HG03025 (cell line): ENCODE results near the gene USP17L13.
"Not testable (repeated sequence)": the region's sequence is repeated elsewhere in the genome, so short reads cannot be mapped to it uniquely, and the experiment has no call there.

Source experiments
- ATAC-seq: cut with Tn5 transposase; IDR thresholded peaks from one replicate; pipeline ENCODE4 v1.9.1; 2021; ENCODE audit warnings: mild to moderate bottlenecking, moderate library complexity; ENCODE audit not compliant: unreplicated experiment, low FRiP score

The USP17L13 gene

GRCh38 chr4:9224596-9224995 is at the start of gene USP17L13:
USP17L13 (plus strand) TSS chr4:9224896; CDS start chr4:9224896, 0 bp downstream.
- not testable (repeated sequence) for ATAC-seq

DNA sequence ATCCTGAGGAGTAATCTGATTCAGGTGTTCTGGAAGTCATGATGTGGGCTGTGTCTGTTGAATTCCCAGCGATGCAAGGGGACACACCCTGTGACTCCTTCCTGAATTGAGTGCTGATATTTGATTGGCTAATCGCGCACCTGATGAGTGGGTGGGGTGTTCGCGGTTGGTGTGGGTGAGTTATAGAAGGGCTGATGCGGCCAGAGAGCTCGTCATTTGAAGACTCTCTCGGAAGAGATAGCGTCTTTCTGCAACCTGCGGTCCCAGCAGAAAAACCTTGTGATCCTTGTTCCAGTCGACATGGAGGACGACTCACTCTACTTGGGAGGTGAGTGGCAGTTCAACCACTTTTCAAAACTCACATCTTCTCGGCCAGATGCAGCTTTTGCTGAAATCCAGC is 14.3 kb upstream of the USP17L13 start, which contains the start of gene USP17L10:
USP17L10 (plus strand) TSS at position 301 of the 400 bp plus-strand sequence; CDS start at position 301, 0 bp downstream.
- ATAC-seq: not testable (repeated sequence)

GRCh38 chr4:9214701-9215100 is 10.0 kb upstream of the USP17L13 start:
- not testable (repeated sequence) for ATAC-seq

GRCh38 chr4:9215105-9215504 is 9.6 kb upstream of the USP17L13 start, which contains the start of gene USP17L11:
USP17L11 (plus strand) TSS chr4:9215405; CDS start chr4:9215405, 0 bp downstream.
- ATAC-seq: not testable (repeated sequence)

GRCh38 chr4:9219852-9220251 is 4.8 kb upstream of the USP17L13 start, which contains the start of gene USP17L12:
USP17L12 (plus strand) TSS chr4:9220152; CDS start chr4:9220152, 0 bp downstream.
- ATAC-seq: not testable (repeated sequence)

GRCh38 chr4:9230249-9230648 is 5.6 kb downstream of the USP17L13 start:
- ATAC-seq: not testable (repeated sequence)

DNA sequence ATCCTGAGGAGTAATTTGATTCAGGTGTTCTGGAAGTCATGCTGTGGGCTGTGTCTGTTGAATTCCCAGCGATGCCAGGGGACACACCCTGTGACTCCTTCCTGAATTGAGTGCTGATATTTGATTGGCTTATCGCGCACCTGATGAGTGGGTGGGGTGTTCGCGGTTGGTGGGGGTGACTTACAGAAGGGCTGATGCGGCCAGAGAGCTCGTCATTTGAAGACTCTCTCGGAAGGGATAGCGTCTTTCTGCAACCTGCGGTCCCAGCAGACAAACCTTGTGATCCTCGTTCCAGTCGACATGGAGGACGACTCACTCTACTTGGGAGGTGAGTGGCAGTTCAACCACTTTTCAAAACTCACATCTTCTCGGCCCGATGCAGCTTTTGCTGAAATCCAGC is 9.4 kb downstream of the USP17L13 start, which contains the start of gene USP17L15:
USP17L15 (plus strand) TSS at position 301 of the 400 bp plus-strand sequence; CDS start at position 301, 0 bp downstream.
- ATAC-seq: not testable (repeated sequence)

GRCh38 chr4:9238461-9238860 is 13.8 kb downstream of the USP17L13 start:
- not testable (repeated sequence) for ATAC-seq

DNA sequence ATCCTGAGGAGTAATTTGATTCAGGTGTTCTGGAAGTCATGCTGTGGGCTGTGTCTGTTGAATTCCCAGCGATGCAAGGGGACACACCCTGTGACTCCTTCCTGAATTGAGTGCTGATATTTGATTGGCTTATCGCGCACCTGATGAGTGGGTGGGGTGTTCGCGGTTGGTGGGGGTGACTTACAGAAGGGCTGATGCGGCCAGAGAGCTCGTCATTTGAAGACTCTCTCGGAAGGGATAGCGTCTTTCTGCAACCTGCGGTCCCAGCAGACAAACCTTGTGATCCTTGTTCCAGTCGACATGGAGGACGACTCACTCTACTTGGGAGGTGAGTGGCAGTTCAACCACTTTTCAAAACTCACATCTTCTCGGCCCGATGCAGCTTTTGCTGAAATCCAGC is 18.9 kb downstream of the USP17L13 start, which contains the start of gene USP17L17:
USP17L17 (plus strand) TSS at position 301 of the 400 bp plus-strand sequence; CDS start at position 301, 0 bp downstream.
- not testable (repeated sequence) for ATAC-seq

- not testable (repeated sequence) for ATAC-seq
These were observed 23.4 kb downstream of the USP17L13 start, which contains the start of gene USP17L18 for GRCh38 chr4:9247953-9248680. USP17L18 (plus strand) TSS chr4:9248630; CDS start chr4:9248630, 0 bp downstream.

DNA sequence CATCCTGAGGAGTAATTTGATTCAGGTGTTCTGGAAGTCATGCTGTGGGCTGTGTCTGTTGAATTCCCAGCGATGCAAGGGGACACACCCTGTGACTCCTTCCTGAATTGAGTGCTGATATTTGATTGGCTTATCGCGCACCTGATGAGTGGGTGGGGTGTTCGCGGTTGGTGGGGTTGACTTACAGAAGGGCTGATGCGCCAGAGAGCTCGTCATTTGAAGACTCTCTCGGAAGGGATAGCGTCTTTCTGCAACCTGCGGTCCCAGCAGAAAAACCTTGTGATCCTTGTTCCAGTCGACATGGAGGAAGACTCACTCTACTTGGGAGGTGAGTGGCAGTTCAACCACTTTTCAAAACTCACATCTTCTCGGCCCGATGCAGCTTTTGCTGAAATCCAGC is 28.4 kb downstream of the USP17L13 start, which contains the start of gene USP17L19:
USP17L19 (plus strand) TSS at position 301 of the 400 bp plus-strand sequence; CDS start at position 301, 0 bp downstream.
- ATAC-seq: not testable (repeated sequence)

- not testable (repeated sequence) for ATAC-seq
These were observed 33.1 kb downstream of the USP17L13 start, which contains the start of gene USP17L20 for GRCh38 chr4:9257824-9258223. USP17L20 (plus strand) TSS chr4:9258124; CDS start chr4:9258124, 0 bp downstream.

DNA sequence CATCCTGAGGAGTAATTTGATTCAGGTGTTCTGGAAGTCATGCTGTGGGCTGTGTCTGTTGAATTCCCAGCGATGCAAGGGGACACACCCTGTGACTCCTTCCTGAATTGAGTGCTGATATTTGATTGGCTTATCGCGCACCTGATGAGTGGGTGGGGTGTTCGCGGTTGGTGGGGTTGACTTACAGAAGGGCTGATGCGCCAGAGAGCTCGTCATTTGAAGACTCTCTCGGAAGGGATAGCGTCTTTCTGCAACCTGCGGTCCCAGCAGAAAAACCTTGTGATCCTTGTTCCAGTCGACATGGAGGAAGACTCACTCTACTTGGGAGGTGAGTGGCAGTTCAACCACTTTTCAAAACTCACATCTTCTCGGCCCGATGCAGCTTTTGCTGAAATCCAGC is 37.9 kb downstream of the USP17L13 start, which contains the start of gene USP17L21:
USP17L21 (plus strand) TSS at position 301 of the 400 bp plus-strand sequence; CDS start at position 301, 0 bp downstream.
- ATAC-seq: not testable (repeated sequence)

DNA sequence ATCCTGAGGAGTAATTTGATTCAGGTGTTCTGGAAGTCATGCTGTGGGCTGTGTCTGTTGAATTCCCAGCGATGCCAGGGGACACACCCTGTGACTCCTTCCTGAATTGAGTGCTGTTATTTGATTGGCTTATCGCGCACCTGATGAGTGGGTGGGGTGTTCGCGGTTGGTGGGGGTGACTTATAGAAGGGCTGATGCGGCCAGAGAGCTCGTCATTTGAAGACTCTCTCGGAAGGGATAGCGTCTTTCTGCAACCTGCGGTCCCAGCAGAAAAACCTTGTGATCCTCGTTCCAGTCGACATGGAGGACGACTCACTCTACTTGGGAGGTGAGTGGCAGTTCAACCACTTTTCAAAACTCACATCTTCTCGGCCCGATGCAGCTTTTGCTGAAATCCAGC is 42.6 kb downstream of the USP17L13 start, which contains the start of gene USP17L22:
USP17L22 (plus strand) TSS at position 301 of the 400 bp plus-strand sequence; CDS start at position 301, 0 bp downstream.
- not testable (repeated sequence) for ATAC-seq

- not testable (repeated sequence) for ATAC-seq
These were observed 47.0 kb downstream of the USP17L13 start for GRCh38 chr4:9271719-9272118.
